HepG2 (cell line): ENCODE measurements around the gene KLF16. TPM values are rescaled to one million over a fixed set of nuclear protein-coding genes. Genes with fewer than 3 reads are reported as not detected.

Experiments
- GPN1 ChIP-seq: sonication (generic); formaldehyde crosslinking; IDR thresholded peaks from 2 replicates; pipeline ENCODE4 v1.5.1; 2020; ENCODE audit warnings: missing genetic modification reagents, borderline replicate concordance
- MTF2 ChIP-seq: sonication (generic); formaldehyde crosslinking; IDR thresholded peaks from 2 replicates; pipeline ENCODE4 v1.5.0; 2020; ENCODE audit warnings: missing genetic modification reagents, borderline replicate concordance
- SPEN ChIP-seq: sonication (generic); formaldehyde crosslinking; IDR thresholded peaks from 2 replicates; pipeline ENCODE4 v1.5.1; 2020; ENCODE audit warnings: low read depth, mild to moderate bottlenecking, missing genetic modification reagents
- U2AF2 ChIP-seq: fragments of 200-400 bp; formaldehyde crosslinking; IDR thresholded peaks from 2 replicates; pipeline ENCODE4 v1.6.1; 2017; ENCODE audit warnings: low read depth, mild to moderate bottlenecking, low read length
- ZHX2 ChIP-seq, 2 experiments: sonication (generic) in 1 of 2; formaldehyde crosslinking in 1 of 2; IDR thresholded peaks; 2 replicates each; pipeline versions ENCODE4 v1.6.1 to v1.9.0; 2014 to 2022; ENCODE audit warnings: antibody characterized with exemption in 1 of 2, borderline replicate concordance in 1 of 2, inconsistent platforms in 1 of 2, low read depth in 1 of 2, missing genetic modification reagents in 1 of 2
- ZNF234 ChIP-seq: sonication (generic); formaldehyde crosslinking; conservative IDR thresholded peaks from 2 replicates; pipeline ENCODE4 v1.5.1; 2020; ENCODE audit warnings: mild to moderate bottlenecking, missing genetic modification reagents
- polyA plus RNA-seq, 8 experiments: library from polyadenylated mRNA; depleted of rRNA in 3 of 8; stranded (reverse) in 7 of 8; unstranded in 1 of 8; fragments of >200 nt; fragmentation: Illumina TruSeq in 4 of 8; extraction: Trizol in 4 of 8; gene quantifications; 2 replicates each; pipeline versions ENCODE4 v1.2.1 to v1.2.3, GENCODE V29; 2011 to 2016; ENCODE audit warnings: low read depth in 4 of 8, missing spikeins in 1 of 8, mixed read lengths in 1 of 8; ENCODE audit not compliant: insufficient read depth in 1 of 8
- total RNA-seq, 5 experiments: library from RNA; depleted of rRNA; stranded (reverse); fragments of >200 nt; fragmentation: Illumina TruSeq; extraction: Trizol; gene quantifications; 2 replicates each; pipeline ENCODE4 v1.2.3, GENCODE V29; 2016; ENCODE audit warnings: low read depth in 1 of 5
- TF ChIP-seq, protein P1 (sequence below): sonication (generic); formaldehyde crosslinking; IDR thresholded peaks from 2 replicates; pipeline ENCODE4 v1.4.0; 2020; ENCODE audit warnings: mild to moderate bottlenecking, missing genetic modification reagents
- TF ChIP-seq, protein P2 (sequence below): sonication (generic); formaldehyde crosslinking; IDR thresholded peaks from 2 replicates; pipeline ENCODE4 v1.5.1; 2020; ENCODE audit warnings: mild to moderate bottlenecking, missing genetic modification reagents, moderate library complexity

Gene KLF16
- total and polyA plus RNA-seq, 2 of the 13 experiments (the other 11 are each of a cell fraction or from before 2014, with no cell fraction given) = 3.5 to 6.7 TPM

DNA sequence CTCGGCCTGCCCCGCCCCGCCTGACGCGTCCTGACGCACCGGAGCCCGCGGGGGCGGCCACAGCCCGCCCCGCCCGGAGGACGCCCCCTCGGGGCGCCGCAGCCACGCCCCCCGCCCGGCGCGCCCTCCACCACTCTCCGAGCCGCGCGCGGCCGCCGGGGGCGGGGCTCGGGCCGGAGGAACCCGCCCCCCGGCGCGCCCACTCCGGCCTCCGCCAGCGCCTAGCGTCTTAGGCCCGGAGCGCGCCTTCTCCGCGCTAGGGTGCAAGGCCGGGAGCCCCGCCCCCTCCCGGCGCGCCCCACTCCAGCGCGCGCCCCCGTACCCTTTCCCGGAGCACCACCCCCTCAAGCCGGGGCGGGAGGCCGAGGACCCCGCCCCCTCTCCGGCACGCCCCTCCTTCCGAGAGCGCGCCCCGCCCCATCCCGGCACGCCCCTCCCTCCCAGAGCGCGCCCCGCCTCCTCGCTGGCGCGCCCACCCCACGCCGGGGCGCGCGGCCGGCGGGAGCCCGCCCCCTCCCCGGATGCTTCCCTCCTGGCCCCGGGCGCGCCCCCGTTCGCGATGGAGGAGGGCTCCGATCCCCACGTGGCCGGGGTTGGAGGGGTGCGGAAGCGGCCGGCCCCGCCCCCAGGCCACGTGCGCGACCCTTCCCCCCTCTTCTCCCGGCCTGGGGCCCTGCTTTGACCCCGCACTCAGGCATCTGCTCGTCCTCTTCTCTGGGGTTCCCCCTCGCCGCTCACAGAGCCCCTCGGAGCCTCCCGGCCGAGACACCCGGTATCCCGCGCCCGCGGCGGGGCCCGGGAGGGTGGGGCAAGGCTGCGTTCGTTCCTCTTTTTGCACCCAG lies 480 bp upstream of the KLF16 start (continued):
- TF ChIP-seq, protein P1, sequence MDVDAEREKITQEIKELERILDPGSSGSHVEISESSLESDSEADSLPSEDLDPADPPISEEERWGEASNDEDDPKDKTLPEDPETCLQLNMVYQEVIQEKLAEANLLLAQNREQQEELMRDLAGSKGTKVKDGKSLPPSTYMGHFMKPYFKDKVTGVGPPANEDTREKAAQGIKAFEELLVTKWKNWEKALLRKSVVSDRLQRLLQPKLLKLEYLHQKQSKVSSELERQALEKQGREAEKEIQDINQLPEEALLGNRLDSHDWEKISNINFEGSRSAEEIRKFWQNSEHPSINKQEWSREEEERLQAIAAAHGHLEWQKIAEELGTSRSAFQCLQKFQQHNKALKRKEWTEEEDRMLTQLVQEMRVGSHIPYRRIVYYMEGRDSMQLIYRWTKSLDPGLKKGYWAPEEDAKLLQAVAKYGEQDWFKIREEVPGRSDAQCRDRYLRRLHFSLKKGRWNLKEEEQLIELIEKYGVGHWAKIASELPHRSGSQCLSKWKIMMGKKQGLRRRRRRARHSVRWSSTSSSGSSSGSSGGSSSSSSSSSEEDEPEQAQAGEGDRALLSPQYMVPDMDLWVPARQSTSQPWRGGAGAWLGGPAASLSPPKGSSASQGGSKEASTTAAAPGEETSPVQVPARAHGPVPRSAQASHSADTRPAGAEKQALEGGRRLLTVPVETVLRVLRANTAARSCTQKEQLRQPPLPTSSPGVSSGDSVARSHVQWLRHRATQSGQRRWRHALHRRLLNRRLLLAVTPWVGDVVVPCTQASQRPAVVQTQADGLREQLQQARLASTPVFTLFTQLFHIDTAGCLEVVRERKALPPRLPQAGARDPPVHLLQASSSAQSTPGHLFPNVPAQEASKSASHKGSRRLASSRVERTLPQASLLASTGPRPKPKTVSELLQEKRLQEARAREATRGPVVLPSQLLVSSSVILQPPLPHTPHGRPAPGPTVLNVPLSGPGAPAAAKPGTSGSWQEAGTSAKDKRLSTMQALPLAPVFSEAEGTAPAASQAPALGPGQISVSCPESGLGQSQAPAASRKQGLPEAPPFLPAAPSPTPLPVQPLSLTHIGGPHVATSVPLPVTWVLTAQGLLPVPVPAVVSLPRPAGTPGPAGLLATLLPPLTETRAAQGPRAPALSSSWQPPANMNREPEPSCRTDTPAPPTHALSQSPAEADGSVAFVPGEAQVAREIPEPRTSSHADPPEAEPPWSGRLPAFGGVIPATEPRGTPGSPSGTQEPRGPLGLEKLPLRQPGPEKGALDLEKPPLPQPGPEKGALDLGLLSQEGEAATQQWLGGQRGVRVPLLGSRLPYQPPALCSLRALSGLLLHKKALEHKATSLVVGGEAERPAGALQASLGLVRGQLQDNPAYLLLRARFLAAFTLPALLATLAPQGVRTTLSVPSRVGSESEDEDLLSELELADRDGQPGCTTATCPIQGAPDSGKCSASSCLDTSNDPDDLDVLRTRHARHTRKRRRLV (CRISPR knock-in tag) = 0 out of 2 replicates have a peak, but pooled peaks have one; percentile 54
- no peak for TF ChIP-seq GPN1 (CRISPR knock-in tag)
- TF ChIP-seq SPEN = no peak
- no peak for TF ChIP-seq MTF2
- no peak for TF ChIP-seq ZNF234 (CRISPR knock-in tag)
- TF ChIP-seq U2AF2 = no peak
- TF ChIP-seq, protein P2, sequence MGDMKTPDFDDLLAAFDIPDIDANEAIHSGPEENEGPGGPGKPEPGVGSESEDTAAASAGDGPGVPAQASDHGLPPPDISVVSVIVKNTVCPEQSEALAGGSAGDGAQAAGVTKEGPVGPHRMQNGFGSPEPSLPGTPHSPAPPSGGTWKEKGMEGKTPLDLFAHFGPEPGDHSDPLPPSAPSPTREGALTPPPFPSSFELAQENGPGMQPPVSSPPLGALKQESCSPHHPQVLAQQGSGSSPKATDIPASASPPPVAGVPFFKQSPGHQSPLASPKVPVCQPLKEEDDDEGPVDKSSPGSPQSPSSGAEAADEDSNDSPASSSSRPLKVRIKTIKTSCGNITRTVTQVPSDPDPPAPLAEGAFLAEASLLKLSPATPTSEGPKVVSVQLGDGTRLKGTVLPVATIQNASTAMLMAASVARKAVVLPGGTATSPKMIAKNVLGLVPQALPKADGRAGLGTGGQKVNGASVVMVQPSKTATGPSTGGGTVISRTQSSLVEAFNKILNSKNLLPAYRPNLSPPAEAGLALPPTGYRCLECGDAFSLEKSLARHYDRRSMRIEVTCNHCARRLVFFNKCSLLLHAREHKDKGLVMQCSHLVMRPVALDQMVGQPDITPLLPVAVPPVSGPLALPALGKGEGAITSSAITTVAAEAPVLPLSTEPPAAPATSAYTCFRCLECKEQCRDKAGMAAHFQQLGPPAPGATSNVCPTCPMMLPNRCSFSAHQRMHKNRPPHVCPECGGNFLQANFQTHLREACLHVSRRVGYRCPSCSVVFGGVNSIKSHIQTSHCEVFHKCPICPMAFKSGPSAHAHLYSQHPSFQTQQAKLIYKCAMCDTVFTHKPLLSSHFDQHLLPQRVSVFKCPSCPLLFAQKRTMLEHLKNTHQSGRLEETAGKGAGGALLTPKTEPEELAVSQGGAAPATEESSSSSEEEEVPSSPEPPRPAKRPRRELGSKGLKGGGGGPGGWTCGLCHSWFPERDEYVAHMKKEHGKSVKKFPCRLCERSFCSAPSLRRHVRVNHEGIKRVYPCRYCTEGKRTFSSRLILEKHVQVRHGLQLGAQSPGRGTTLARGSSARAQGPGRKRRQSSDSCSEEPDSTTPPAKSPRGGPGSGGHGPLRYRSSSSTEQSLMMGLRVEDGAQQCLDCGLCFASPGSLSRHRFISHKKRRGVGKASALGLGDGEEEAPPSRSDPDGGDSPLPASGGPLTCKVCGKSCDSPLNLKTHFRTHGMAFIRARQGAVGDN (CRISPR knock-in tag) = peak; percentile 61
- TF ChIP-seq ZHX2 (IDR thresholded peaks at IDR 0.05; ENCODE audit: low read depth) = 0 out of 2 replicates have a peak, but pooled peaks have one; percentile 45
- no peak for TF ChIP-seq ZHX2 (CRISPR knock-in tag; IDR thresholded peaks at IDR 0.05; ENCODE audit: borderline replicate concordance)
